Medulla oblongata (tissue), 1 donor: ENCODE measurements around the gene SLC39A1.
A peak's percentile ranks its signal among the peaks of the same experiment; 100 is the strongest.
"Not testable (repeated sequence)": the region's sequence is repeated elsewhere in the genome, so short reads cannot be mapped to it uniquely, and the experiment has no call there.

Experiments used
- DNase-seq: peaks from one replicate; pipeline ENCODE4 v3.0.0-alpha.2; 2015; ENCODE audit errors: extremely low spot score

The SLC39A1 gene

DNA sequence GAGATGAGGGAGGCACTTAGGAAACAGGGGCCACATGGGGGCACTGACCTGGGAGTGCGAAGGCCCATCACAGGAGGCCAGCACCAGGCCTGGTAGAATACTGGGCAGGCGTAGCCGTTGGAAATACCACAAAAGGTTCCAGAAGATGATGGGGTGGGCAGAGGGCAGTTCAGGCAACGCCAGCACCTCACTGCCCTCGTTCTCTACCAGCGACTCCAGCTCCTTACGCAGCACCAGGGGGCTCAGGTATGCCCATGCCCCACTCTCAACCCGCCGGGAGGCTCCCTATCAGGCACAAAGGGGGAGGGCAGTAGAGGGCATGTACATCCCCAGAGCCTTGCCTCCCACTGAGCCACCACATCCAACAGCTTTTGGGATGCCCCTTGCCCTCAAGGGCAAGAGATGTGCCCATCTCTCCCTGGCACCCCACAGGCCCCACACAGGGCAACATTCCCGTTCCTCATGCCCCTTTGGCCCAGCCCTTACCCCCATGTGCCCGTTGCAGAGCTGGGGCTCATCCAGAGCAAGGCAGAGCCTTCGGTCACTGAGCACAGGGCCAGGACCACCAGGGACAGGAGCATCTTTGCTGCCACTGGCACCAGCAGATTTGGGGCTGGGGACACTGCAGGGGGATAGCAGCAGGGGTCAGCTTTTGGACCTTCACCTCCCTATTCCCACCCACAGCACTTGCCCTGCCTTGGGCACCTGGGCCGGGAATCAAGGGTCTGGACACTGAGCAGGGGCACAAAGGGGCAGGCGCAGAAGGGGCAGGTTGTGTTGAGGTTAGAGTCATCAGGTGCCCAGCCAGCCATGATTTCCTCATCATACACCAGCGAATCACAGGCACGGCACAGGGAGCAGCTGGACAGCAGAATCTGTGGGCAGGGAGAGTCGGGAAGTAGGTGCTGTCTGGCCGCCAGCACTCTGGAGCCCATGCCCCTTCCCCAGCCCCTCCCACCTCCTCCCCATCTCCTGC, 30.9 kb downstream of the SLC39A1 start:
- no peak for DNase-seq

DNA sequence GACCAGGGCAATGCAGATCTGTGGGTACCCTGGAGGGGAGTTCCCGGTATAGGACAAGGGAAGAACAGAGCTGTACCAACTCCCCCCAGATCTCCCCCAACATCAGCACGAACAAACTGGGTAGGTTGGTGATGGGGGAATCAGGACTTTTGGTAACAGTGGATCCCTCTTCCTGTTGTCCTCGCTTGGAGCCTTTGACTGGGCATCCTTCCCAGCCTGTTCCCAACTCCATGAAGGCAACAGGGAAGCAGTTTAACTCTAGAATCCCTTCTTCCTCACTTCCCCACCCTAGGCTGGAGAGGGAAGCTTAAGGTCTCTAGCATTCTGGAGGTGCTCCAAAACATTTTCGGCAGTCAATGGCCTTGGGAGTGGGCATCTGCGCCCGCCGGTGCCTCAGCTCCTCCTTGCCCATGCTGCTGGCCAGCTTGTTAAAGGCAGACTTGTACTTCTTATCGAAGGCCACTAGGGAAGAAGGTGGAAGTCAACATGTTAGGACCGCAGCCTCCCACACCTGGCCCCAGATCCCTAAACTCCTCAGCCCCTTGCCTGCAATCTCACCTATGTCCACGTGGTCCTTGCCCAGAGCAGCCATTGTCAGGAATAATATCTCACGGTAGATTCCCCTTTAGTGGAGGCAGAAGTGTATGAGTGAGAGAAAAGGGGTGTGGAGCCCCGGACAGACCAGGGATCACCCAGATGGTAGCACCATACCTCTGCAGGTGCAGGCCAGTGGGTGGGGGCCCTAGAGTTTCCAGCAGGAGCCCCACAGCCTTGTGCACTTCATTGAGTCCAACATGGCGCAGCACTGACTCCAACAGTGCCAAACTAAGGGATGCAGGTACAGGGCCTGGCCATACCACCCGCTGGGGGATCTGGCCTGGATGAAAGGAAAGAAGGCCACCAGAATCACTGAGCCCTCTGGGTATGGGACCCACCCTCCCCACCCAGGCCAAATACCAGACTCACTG, 33.1 kb downstream of the SLC39A1 start:
- DNase-seq, result peak; percentile 48

DNA sequence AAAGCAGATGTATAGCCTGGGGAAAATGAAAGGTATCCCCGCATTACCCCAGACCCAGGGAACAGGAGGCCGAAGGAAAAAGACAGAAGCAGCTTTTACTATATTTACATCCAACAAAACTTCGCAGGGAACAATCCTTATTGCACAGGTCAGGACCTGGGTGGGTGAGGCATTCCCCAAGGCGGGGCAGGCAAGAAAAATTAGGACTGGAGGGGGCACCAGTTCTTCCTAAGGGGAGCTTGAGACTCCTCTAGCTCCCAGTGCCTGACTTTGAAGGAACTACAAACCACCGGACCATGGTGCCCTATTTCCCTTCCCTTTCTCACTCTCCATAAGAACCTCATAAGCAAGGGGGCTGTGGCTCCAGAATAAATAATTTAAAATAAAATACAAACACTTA, 33.9 kb downstream of the SLC39A1 start:
- DNase-seq, result no peak

DNA sequence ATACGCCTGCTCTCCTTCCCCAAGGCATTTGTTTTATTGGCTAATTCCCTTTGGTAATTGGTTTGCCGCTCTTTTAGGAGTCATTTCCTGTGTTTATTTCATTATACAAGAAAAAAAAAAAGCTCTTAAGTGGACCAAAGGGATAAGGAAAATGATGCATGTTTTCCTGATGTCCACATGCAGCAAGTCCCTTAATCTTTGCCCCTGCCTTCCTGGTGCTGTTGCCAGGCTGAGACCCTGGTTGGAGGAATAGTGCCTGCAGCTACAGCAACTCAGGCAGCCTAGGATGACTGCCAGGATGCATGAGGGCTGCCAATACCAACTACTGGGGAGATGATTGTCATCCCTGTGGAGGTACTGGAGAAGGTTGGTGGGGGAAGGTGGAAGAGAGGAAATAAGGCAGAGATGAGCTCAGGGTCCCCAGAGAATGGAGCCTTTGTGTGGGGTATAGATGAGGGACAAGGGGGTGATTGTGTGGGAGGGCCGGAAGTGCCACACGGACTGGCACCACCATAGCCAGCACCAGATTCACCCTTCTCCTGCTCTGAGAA, 34.5 kb downstream of the SLC39A1 start:
- DNase-seq, result peak; percentile 91

DNA sequence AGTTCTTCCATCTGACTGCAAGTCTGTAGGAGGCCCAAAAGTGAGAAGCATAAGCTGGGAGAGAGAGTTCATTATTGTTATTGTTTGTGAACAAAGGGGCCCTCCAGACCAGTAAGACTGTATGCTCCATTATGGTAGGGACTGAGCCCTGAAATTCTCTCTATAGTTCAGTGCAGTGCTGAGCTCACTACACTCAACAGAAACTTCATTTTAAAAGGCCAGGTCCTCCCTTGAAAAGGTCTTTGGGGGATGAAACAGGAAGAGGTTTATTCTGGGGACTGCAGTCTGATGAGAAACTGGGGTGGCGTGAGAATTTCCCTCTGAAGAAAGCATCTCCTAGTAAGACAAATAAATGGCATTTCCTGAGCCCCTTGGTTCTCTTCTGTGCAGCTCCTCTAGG, 35.1 kb downstream of the SLC39A1 start:
- DNase-seq, result peak; percentile 20

DNA sequence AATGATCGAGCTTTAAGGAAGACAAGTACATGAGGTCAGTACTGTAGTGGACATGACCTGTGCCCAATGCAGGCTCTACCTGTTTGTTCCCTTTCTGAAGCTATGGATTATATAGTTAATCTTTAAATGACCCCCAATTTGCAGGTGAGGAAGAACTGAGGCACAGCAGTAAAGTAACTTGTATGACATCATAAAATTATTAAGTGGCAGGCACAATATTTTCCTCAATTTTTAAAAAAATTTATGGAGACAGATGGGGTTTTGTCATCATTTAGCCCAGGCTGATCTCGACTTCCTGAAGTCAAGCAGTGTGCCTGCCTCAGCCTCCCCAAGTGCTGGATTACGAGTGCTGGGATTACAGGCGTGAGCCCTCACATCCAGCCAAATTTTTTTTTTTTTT, 36.9 kb downstream of the SLC39A1 start:
- no peak for DNase-seq

DNA sequence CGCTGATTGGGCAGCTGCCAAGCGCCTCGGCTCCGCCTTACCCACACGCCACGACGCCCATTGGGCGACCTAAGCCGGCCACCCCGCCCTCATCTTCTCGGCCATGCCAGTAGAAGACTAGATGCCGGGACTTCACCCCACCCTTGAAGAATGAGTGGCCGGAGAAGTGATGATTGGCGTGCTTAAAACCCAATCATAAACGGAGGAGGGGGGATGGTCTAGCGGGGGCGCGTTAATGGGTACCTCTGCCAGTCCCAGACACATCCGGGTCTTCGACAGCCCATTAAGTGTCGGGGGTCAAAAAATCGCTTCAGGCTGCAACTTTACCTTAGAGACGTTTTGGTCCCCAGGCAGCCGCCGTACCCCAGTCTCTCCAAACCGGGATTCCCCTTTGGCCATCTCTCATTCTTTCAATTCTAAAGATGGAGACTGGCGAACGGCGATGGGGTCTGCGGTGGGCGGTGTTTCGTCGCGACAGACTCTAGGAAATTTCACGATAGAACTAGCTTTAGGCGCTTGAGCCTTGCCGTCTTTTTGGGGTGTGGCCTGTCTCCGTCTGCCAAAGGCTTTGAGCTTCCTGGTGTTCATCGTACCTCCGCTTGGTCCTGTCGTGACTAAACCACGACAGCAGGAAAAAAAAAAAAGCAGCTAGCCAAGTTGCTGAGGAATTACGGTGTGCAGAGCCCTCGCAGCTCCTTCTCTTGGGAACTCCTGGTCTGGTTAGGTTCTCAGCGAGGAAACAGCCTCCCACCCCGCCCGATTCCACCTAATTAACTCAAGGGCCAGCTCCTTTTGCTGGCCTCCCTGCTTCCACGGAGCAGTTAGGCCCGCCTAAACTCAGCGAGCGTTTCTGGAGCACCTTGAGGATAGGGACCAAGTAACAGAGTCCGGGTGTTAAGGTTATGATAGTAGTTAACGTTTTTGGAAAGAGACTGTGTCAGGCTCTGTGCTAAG, 40.1 kb downstream of the SLC39A1 start, which contains the start of gene GATAD2B:
TSS of gene GATAD2B (minus strand) at position 1 of the 954 bp plus-strand sequence. CDS start 94,625 bp downstream, outside the sequence.
- DNase-seq, result peak; percentile 100

DNA sequence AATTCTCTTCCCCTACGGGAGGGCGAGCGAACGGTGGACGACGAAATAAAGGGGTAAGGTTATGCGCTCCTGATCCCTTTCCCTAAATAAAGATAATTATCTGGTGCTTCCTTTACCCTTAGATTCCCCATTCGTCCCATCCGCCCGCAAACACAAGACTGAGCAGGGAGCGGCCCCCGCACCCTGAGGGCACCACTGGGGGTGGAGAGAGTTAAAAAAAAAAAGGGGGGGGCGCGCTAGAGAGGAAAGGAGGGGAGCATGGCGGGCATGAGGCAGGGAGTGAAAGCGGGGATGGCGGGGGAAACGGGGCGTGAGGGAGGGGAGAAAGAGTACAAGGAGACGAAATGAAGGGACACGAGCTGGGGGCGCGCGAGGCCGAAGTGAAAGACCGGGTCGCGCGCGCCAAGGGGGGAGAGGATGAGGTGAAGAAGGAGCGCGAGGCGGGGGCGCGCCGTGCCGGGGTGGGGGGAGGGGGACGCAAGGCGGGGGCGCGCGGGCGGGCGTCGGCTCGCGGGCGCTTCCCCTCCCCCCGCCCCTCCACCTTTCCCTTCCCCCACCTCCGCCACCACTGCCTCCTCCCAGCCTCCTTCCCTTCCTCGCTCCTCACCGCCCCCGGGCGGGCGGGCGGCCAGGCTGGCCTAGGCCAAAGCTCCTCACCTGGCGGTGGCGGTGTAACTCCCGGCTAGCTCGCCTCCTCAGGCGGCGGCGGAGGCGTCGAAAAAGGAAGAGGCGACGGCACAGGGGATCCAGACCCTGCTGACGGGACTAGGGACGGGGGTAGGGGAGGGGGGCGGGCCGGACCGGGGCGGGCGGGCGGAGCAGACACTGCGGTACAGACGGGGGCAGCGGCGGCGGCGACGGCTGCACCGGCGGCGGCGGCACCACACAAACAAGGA, 41.0 kb downstream of the SLC39A1 start:
- peak; percentile 40 for DNase-seq

DNA sequence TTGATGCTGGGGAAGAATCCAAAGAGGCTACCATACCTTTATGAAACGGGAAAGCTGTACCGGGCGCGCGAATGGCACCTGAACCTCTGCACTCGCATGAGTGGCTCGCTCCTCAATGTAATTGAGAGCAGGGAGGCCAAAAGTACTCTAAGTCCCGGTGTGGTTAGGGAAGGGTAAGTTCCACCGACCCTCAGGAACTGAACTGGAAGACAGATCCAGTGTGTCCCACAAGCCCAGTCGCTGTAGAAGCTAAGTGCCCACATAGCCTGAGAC, 41.6 kb downstream of the SLC39A1 start:
- no peak for DNase-seq

DNA sequence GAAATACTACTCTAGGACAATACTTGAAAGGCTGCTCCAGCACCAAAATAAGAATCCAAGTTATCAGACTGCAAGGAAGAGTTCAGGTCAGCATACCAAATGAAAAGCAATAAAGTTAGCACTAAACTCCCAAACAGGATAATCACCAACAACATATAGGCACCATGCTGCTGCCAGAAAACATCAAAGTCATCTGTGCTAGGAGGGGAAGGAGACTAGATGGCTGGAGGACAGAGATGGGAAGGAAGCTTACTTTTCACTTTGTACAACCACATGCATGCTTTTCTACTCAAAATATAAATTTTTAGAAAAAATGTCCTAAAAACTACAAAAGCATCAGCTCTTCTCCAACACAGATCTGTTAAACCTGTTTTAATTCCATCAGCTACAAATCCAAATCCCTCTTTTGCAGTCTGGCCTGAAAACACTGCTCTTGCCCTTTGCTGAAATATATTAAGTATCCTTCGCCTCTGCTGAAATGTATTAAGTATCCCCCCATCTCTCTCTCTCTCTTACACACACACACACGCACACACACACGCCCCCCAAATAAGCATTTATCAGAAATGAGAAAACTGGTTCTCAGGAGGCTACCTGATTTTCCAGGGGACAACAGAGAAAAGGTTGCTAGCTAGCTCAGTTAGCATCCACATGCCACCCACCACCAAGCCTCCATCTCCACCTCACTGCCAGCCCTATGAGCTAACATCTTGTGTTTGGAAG, 42.1 kb downstream of the SLC39A1 start:
- no peak for DNase-seq

DNA sequence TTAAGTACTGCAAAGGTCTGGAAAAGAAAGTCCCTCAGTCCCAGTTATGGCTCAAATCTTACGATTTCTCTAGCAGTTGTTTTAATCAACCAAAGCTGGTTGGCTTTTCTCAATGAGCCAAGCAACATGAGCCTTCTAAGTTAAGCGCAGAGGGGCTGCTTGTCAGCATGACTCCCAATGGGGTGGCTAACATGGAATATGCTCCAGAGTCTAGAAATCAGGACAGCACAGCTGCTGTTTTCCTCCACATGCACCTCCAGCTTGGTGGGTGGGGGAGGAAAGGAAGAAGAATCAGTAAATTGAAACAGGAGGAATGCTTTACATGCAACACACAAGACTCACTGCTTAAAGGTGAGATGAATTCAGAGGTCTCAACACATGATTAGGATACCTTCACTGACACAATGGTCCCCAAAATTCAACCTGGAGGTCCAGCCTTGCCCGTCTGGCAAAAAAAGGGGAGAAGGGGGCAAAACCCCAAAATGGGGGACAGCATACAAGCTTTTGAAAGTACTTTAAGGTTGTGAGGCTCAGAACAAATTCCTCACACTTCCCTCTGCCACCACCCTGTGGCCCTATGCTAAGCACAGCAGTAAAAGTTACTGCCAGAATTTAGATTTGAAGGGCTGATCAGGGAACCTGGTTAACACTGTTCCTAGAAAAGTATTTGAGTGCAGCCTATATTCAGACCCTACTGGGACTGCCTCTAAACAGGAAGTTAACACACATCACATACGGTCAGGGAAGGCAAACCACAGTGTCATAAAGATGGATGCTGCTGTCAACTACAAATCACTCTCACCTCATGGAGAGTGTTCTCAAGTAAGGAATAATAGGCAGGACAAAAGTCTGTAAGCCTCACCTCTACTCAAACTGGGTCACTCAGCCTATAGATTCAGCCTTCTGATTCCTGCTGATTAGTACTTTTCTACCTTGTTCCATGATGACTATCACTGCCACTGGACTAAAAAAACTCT, 43.2 kb downstream of the SLC39A1 start:
- peak; percentile 34 for DNase-seq

DNA sequence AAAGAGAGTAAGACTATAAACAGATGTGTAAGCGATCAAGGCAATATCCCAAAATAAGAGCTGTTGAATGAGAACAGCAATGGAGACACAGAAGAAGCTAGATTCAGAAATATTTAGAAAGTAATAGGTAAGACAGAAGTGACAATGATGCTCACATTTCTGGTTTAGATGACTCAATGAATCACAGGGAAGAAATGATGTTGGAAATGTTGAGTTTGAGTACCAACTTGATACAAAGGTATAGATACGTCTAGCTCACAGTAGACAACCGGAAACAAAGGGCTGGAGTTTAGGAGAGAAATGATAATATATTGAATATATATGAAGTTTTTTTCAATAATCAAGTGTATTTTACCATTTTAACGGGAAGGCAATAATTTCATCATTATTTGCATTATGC, 47.0 kb downstream of the SLC39A1 start:
- DNase-seq, result no peak

DNA sequence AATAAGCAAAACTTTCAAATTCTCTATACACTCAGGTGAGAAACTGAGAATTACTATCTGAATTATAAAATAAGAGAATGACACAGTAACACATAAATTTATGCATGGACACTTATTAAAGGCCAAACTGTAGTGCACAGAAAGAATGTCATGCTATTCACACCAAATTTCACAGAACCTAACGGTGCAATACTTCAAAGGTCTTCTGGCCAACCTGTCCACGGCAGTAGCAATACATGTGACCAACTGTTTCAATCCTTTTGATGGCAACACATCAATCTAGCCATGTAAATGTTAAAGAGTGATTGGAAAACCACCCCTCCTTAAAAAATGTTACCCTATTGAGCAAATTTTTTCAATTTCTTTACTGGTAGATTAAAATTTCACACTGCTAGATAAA, 51.0 kb downstream of the SLC39A1 start:
- DNase-seq, result no peak

DNA sequence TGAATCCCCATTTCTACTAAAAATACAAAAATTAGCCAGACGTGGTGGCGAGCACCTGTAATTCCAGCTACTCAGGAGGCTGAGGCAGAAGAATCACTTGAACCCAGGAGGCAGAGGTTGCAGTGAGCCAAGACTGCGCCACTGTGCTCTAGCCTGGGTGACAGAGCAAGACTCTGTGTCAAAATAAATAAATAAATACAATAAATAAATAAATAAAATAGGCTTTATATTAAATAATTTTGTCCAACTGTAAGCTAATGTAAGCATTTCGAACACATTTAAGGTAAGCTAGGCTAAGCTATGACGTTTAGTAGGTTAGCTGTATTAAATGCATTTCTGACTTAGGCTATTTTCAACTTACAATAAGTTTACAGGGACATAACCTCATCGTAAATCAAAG, 52.8 kb downstream of the SLC39A1 start:
- not testable (repeated sequence) for DNase-seq
